HT-29 (cell line): Measurements from ENCODE around the gene DGKB. TPM values are rescaled to one million over a fixed set of nuclear protein-coding genes. Genes with fewer than 3 reads are reported as not detected.

Experiments
- DNase-seq: peaks from one replicate; pipeline ENCODE4 v3.0.0-alpha.2; 2015; ENCODE audit warnings: low spot score
- total RNA-seq: library from RNA; depleted of rRNA; stranded (reverse); fragments of >200 nt; shearing (Covaris generic); gene quantifications from 2 replicates; pipeline ENCODE4 v1.2.3, GENCODE V29; 2014

Gene DGKB
- total RNA-seq, 1 experiment from 2014 or later, result 0.41 TPM

GRCh38 chr7:14688208-14688607 lies 214.3 kb downstream of the DGKB start:
- no peak for DNase-seq

GRCh38 chr7:14687777-14688176 lies 214.8 kb downstream of the DGKB start:
- peak; percentile 19 for DNase-seq

- DNase-seq, result no peak
These were observed 215.3 kb downstream of the DGKB start for GRCh38 chr7:14687241-14687640.

- no peak for DNase-seq
These were observed 217.4 kb downstream of the DGKB start for GRCh38 chr7:14685167-14685566.

GRCh38 chr7:14682910-14683465 lies 219.6 kb downstream of the DGKB start:
- no peak for DNase-seq

GRCh38 chr7:14676896-14677295 lies 225.7 kb downstream of the DGKB start:
- DNase-seq, result no peak

GRCh38 chr7:14673202-14673601 lies 229.3 kb downstream of the DGKB start:
- DNase-seq, result no peak

GRCh38 chr7:14666913-14667312 lies 235.6 kb downstream of the DGKB start:
- DNase-seq, result no peak

- no peak for DNase-seq
These were observed 236.2 kb downstream of the DGKB start for GRCh38 chr7:14666304-14666703.

- no peak for DNase-seq
These were observed 262.8 kb downstream of the DGKB start for GRCh38 chr7:14639801-14640200.

GRCh38 chr7:14639329-14639728 lies 263.2 kb downstream of the DGKB start:
- DNase-seq, result peak; percentile 45

GRCh38 chr7:14637968-14638367 lies 264.6 kb downstream of the DGKB start:
- no peak for DNase-seq

- DNase-seq, result peak; percentile 53
These were observed 266.6 kb downstream of the DGKB start for GRCh38 chr7:14635955-14636354.

GRCh38 chr7:14630048-14630447 lies 272.5 kb downstream of the DGKB start:
- no peak for DNase-seq

- DNase-seq, result no peak
These were observed 274.0 kb downstream of the DGKB start for GRCh38 chr7:14628516-14628915.

- no peak for DNase-seq
These were observed 276.5 kb downstream of the DGKB start for GRCh38 chr7:14626076-14626475.

GRCh38 chr7:14622559-14622958 lies 280.0 kb downstream of the DGKB start:
- DNase-seq, result no peak

- no peak for DNase-seq
These were observed 296.4 kb downstream of the DGKB start for GRCh38 chr7:14606101-14606500.

GRCh38 chr7:14604606-14605005 lies 297.9 kb downstream of the DGKB start:
- no peak for DNase-seq

GRCh38 chr7:14602851-14603250 lies 299.7 kb downstream of the DGKB start:
- DNase-seq, result no peak

GRCh38 chr7:14600766-14601367 lies 301.7 kb downstream of the DGKB start:
- DNase-seq, result no peak

- DNase-seq, result no peak
These were observed 303.6 kb downstream of the DGKB start for GRCh38 chr7:14598978-14599377.

GRCh38 chr7:14596421-14596820 lies 306.1 kb downstream of the DGKB start:
- no peak for DNase-seq

- no peak for DNase-seq
These were observed 312.3 kb downstream of the DGKB start for GRCh38 chr7:14590206-14590605.
